HepG2 (cell line): ENCODE results near the gene NARS2.

ENCODE experiments used
- CREB1 ChIP-seq, 2 experiments: fragments of 450-650 bp in 1 of 2; IDR thresholded peaks; 2 replicates each; pipeline ENCODE4 v1.6.1; 2016 to 2017; ENCODE audit warnings: control low read depth in 1 of 2, mild to moderate bottlenecking in 1 of 2, missing compliant biosample characterization in 1 of 2, missing genetic modification characterization in 1 of 2
- JUN ChIP-seq: sonication (generic); formaldehyde crosslinking; IDR thresholded peaks from 2 replicates; pipeline ENCODE4 v1.4.0; 2020; ENCODE audit warnings: mild to moderate bottlenecking, missing genetic modification reagents
- JUNB ChIP-seq: sonication (generic); formaldehyde crosslinking; IDR thresholded peaks from 2 replicates; pipeline ENCODE4 v1.8.0; 2022; ENCODE audit warnings: missing genetic modification reagents, mild to moderate bottlenecking, borderline replicate concordance
- KDM5B ChIP-seq: sonication (generic); formaldehyde crosslinking; IDR thresholded peaks from 2 replicates; pipeline ENCODE4 v1.4.0; 2020; ENCODE audit warnings: missing genetic modification reagents, mild to moderate bottlenecking, borderline replicate concordance
- PLRG1 ChIP-seq: fragments of 450-650 bp; conservative IDR thresholded peaks from 2 replicates; pipeline ENCODE4 v1.6.1; 2016
- SETDB1 ChIP-seq: sonication (generic); formaldehyde crosslinking; IDR thresholded peaks from 2 replicates; pipeline ENCODE4 v1.5.1; 2020; ENCODE audit warnings: missing genetic modification reagents, mild to moderate bottlenecking, borderline replicate concordance
- SP2 ChIP-seq: sonication (generic); formaldehyde crosslinking; IDR thresholded peaks from 2 replicates; pipeline ENCODE4 v1.5.1; 2020; ENCODE audit warnings: mild to moderate bottlenecking, missing genetic modification reagents
- TCF7 ChIP-seq: sonication (generic); IDR thresholded peaks from 2 replicates; pipeline ENCODE4 v1.6.1; 2016; ENCODE audit warnings: antibody characterized with exemption, low read depth
- ZNF30 ChIP-seq: sonication (generic); formaldehyde crosslinking; IDR thresholded peaks from 2 replicates; pipeline ENCODE4 v1.5.0; 2020; ENCODE audit warnings: mild to moderate bottlenecking, missing genetic modification reagents
- TF ChIP-seq, protein P1 (sequence below): IDR thresholded peaks from 2 replicates; pipeline ENCODE4 v1.6.1; 2012; ENCODE audit warnings: low read length, improper control_type of control experiment
- TF ChIP-seq, protein P2 (sequence below): IDR thresholded peaks from 2 replicates; pipeline ENCODE4 v1.6.1; 2012; ENCODE audit warnings: inconsistent platforms
- TF ChIP-seq, protein P3 (sequence below): sonication (generic); formaldehyde crosslinking; IDR thresholded peaks from 2 replicates; pipeline ENCODE4 v1.5.0; 2020; ENCODE audit warnings: mild to moderate bottlenecking, missing genetic modification reagents, moderate library complexity
- TF ChIP-seq, protein P4 (sequence below): sonication (generic); formaldehyde crosslinking; IDR thresholded peaks from 2 replicates; pipeline ENCODE4 v1.4.0; 2020; ENCODE audit warnings: mild to moderate bottlenecking, missing genetic modification reagents, borderline replicate concordance

DNA sequence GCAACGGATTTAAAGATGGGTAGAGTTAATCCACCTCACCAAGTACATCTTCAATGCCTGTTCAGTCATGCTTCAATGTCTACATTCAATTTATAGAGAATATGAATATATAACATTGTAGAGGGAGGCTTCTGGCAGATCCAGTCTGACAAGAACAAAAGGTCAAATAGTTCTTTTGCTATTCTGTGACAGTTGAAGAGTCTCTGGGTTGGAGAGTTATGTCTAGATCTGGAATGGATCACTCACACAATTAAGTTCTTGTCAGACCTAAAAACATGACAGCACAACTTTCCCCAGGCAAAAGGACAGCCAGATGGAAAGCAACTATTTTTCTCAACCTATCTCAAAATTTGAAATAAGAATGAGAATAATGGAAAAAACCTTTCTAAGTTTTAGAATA lies 141.7 kb downstream of the NARS2 start:
- TF ChIP-seq PLRG1 (no peak), TCF7 (no peak), JUNB (CRISPR knock-in tag) (no peak), SP2 (no peak), ZNF30 (CRISPR knock-in tag) (no peak), JUN (no peak), SETDB1 (no peak), KDM5B (CRISPR knock-in tag) (no peak), CREB1 (IDR thresholded peaks at IDR 0.05) (no peak), CREB1 (CRISPR knock-in tag; IDR thresholded peaks at IDR 0.05) (no peak)
- TF ChIP-seq, protein P1, sequence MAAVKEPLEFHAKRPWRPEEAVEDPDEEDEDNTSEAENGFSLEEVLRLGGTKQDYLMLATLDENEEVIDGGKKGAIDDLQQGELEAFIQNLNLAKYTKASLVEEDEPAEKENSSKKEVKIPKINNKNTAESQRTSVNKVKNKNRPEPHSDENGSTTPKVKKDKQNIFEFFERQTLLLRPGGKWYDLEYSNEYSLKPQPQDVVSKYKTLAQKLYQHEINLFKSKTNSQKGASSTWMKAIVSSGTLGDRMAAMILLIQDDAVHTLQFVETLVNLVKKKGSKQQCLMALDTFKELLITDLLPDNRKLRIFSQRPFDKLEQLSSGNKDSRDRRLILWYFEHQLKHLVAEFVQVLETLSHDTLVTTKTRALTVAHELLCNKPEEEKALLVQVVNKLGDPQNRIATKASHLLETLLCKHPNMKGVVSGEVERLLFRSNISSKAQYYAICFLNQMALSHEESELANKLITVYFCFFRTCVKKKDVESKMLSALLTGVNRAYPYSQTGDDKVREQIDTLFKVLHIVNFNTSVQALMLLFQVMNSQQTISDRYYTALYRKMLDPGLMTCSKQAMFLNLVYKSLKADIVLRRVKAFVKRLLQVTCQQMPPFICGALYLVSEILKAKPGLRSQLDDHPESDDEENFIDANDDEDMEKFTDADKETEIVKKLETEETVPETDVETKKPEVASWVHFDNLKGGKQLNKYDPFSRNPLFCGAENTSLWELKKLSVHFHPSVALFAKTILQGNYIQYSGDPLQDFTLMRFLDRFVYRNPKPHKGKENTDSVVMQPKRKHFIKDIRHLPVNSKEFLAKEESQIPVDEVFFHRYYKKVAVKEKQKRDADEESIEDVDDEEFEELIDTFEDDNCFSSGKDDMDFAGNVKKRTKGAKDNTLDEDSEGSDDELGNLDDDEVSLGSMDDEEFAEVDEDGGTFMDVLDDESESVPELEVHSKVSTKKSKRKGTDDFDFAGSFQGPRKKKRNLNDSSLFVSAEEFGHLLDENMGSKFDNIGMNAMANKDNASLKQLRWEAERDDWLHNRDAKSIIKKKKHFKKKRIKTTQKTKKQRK: no peak
- TF ChIP-seq, protein P2, sequence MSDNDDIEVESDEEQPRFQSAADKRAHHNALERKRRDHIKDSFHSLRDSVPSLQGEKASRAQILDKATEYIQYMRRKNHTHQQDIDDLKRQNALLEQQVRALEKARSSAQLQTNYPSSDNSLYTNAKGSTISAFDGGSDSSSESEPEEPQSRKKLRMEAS: no peak
- TF ChIP-seq, protein P3, sequence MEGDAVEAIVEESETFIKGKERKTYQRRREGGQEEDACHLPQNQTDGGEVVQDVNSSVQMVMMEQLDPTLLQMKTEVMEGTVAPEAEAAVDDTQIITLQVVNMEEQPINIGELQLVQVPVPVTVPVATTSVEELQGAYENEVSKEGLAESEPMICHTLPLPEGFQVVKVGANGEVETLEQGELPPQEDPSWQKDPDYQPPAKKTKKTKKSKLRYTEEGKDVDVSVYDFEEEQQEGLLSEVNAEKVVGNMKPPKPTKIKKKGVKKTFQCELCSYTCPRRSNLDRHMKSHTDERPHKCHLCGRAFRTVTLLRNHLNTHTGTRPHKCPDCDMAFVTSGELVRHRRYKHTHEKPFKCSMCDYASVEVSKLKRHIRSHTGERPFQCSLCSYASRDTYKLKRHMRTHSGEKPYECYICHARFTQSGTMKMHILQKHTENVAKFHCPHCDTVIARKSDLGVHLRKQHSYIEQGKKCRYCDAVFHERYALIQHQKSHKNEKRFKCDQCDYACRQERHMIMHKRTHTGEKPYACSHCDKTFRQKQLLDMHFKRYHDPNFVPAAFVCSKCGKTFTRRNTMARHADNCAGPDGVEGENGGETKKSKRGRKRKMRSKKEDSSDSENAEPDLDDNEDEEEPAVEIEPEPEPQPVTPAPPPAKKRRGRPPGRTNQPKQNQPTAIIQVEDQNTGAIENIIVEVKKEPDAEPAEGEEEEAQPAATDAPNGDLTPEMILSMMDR: no peak
- TF ChIP-seq, protein P4, sequence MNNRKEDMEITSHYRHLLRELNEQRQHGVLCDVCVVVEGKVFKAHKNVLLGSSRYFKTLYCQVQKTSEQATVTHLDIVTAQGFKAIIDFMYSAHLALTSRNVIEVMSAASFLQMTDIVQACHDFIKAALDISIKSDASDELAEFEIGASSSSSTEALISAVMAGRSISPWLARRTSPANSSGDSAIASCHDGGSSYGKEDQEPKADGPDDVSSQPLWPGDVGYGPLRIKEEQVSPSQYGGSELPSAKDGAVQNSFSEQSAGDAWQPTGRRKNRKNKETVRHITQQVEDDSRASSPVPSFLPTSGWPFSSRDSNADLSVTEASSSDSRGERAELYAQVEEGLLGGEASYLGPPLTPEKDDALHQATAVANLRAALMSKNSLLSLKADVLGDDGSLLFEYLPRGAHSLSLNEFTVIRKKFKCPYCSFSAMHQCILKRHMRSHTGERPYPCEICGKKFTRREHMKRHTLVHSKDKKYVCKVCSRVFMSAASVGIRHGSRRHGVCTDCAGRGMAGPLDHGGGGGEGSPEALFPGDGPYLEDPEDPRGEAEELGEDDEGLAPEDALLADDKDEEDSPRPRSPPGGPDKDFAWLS (CRISPR knock-in tag): no peak
